HG03066 (cell line): ENCODE results near the gene TMEM132D.

Experiments used
- ATAC-seq: cut with Tn5 transposase; IDR thresholded peaks from one replicate; pipeline ENCODE4 v1.9.1; 2021; ENCODE audit warnings: low read depth; ENCODE audit not compliant: unreplicated experiment

TMEM132D gene

DNA sequence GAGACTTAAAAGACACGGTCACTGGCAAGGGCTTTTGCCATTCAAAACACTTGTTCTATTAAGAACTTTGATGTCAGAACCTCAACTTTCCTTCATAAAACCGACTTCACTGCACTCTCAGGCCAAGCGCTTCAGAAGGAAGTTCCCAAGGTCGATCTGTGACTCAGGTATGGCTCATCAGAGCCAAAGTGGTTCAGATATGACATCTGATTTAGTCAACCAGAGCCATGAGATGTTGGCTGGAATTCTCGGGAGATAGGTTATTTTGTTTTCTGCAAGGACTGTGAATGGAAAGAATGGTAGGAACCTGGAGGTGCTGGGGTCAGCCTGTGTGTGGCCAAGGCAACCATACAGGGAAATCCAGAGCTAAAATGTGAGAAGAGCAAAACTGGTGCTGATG, 604.9 kb downstream of the TMEM132D start:
- ATAC-seq = no peak

- ATAC-seq = no peak
These were observed 607.2 kb downstream of the TMEM132D start for GRCh38 chr12:129296671-129297070.

- no peak for ATAC-seq
These were observed 609.0 kb downstream of the TMEM132D start for GRCh38 chr12:129294868-129295267.

GRCh38 chr12:129279771-129280170, 624.1 kb downstream of the TMEM132D start:
- no peak for ATAC-seq

- no peak for ATAC-seq
These were observed 627.3 kb downstream of the TMEM132D start for GRCh38 chr12:129276361-129277060.

DNA sequence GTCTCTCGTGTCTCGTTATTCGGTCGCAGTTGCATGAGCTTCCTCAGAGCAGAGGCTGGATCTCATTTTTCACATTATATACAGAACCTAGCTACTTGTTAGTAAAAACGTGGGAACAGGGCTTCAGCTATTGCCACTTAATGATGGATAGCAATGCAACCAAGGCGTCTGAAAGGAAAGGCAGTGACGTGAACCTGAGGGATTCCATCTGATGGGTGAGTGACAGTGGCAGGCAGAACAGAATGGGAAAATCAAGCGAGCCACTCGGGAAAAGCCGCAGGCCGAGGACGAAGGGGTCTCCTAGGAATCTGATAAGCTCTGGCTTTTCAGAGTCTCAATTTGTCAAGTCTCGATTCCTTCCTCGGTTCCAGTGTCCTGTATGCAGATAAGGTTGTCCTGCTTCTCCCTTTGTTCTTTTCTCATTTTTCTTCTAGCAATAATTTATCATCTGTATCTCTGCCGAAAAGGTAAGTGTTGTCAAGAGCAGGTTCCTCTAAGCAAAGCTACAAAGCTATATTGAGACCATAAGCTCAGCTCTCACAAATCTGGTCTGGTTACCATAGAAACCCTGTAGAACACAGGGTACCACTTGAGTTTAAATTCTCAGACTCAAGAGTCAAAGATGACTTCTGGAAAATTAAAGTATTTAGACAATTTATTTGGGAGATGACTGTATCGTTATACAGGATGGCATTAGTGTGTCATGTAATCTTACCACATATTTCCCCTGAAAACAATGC, 633.9 kb downstream of the TMEM132D start:
- ATAC-seq = no peak

DNA sequence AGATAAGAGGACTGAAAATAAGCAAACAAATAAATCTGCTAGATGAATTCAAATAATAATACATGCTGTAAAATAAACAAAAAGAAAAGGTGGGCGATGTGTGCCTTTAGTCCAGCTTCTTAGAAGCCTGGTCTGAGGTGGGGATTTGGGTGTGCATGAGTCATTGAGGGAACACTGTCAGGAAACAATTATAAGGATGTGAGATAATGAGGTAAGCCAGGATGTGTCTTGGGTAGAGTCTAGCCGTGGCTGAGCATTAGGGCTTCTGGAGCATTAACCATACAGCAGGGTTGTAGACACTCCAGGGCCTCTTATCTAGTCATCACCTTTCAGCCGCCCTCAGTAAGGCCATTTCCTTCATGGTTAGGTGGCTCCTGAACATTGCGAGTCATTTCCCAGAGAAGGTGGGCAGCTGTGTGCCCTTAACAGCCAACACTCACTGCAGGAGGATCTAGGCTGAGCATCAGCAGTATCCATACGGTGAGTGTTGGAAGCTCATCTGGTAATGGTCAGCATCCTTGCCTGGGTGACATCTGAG, 645.0 kb downstream of the TMEM132D start:
- ATAC-seq = no peak

GRCh38 chr12:129257524-129257923, 646.3 kb downstream of the TMEM132D start:
- ATAC-seq = no peak

- ATAC-seq = no peak
These were observed 657.2 kb downstream of the TMEM132D start for GRCh38 chr12:129246630-129247029.

DNA sequence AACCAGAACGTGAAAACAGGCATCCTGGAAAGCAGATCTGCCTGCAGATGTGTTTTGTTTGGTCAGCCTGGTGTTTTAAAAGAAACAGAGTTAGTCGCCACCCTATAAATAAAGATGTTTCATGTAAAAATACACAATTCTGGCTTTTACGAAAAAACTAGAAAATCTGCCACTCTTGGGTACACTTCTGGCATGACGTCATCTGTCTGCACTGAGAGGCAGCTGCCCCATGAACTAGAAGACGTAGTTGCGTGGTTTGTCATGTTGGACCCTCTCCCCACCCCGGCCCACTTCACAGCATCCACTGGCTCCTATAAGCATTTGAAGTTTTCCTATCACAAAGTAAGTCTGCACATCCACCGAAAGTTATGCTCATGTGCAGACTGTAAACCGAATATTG, 658.1 kb downstream of the TMEM132D start:
- no peak for ATAC-seq

DNA sequence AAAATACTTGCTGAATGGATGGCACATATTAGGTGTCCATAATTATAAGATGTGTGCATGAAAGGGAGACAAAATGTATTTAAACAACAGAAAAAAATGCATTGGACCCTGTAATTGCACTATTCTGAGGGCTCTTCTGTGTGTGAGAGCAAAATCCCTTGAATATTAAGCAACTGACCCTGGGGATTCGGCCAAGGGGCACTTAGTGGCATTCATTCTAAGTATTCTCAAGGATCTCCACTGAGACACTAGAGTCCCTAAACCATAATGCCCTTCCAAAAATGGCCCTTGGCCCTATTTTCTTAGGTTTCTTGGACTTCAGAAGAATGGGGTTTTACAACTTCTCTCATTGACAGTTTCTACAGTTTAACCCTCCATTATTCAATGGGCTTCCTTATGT, 662.0 kb downstream of the TMEM132D start:
- ATAC-seq = no peak

- ATAC-seq = no peak
These were observed 665.9 kb downstream of the TMEM132D start for GRCh38 chr12:129237881-129238280.

- no peak for ATAC-seq
These were observed 669.6 kb downstream of the TMEM132D start for GRCh38 chr12:129234209-129234608.

DNA sequence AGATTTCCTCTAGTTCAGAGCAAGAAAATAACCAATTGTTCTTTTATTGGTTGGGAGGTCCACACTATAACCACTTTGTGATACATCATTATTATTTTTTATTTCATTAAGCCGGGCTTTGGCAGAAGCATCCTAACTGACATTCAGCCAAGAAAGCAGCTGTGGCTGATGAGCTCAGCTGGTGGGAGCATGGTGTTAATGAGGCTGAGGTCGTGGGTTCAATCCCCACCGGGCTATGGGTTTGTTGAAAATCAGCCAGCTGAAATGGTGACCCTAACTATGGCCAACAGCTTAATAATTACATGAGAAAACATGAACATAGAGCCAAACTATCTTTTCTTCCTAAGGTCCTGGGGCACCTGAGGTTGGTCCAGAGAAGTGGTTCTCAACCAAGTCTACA, 672.3 kb downstream of the TMEM132D start:
- no peak for ATAC-seq

- ATAC-seq = no peak
These were observed 672.8 kb downstream of the TMEM132D start for GRCh38 chr12:129230995-129231394.

GRCh38 chr12:129226851-129227250, 677.0 kb downstream of the TMEM132D start:
- ATAC-seq = no peak

- no peak for ATAC-seq
These were observed 677.8 kb downstream of the TMEM132D start for GRCh38 chr12:129226005-129226404.

GRCh38 chr12:129215556-129215955, 688.3 kb downstream of the TMEM132D start:
- no peak for ATAC-seq

DNA sequence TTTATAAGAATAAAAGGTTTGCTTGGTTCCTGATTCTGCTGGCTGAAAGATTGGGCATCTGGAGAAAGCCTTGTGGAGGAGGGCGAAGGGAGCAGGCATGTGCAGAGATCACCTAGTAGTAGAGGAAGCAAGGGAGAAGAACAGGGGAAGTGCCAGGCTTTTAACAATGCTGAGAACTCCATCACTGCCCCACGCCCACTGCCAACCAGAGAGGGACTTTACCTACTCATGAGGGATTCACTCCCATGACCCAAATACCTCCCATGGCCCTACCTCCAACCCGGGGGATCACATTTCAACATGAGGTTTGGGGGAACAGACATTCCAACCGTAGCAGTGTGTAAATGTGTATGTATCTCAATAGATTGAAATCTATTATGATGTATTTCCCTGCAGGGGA, 690.3 kb downstream of the TMEM132D start:
- no peak for ATAC-seq

DNA sequence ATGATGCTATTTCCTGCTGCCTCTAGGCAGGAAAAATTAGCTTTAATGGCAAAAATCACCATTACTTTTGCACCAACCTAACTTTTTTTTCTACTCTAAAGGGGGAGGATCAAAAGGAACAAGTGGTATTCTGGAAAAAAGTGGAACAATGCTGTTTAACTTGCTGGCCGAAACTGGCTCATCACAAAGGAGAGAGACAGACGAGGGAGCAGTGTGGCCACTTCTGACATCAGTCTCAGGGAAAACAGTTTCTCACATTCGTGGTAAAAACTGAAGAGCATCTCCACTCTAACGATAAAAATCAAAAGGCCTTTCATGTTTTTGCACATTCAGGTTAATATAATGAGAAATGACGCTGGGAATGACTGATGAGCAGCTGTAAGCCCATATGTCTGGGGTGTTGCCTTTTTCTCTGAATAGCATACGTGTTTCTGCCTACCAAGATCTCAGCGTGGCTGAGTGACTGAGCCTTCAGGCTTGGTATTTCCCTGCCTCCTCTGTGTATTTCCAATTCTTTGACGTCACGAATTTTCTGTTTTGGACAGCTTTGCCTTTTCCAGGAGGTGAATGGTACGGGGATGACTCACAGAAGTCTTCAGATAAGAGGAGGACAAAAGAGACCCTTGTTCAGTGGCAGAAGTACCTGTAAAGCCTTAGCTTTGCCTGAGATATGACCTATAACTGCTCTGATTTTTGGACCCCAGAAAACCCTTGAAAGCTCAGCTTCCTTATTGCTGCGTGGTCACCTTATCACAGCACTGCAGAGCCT, 691.8 kb downstream of the TMEM132D start:
- ATAC-seq = no peak

- no peak for ATAC-seq
These were observed 695.3 kb downstream of the TMEM132D start for GRCh38 chr12:129208566-129208965.
